Uterus (tissue), 4 donors: Measurements from ENCODE around the gene RGS7. TPM values are rescaled to one million over a fixed set of nuclear protein-coding genes. Genes with fewer than 3 reads are reported as not detected.
"Not testable (repeated sequence)": the region's sequence is repeated elsewhere in the genome, so short reads cannot be mapped to it uniquely, and the experiment has no call there.

ENCODE experiments used
- DNase-seq, 2 donors: peaks; one replicate each; pipeline ENCODE4 v3.0.0-alpha.2; 2019 to 2020
- H3K27ac ChIP-seq, 2 donors: fragments of 200-600 bp; sonication (generic); 1 replicate in 1 of 2; 2 replicates in 1 of 2; pipeline ENCODE4 v1.5.1; 2016 to 2018
- H3K27me3 ChIP-seq, 2 donors: fragments of 200-600 bp; sonication (generic); one replicate each; pipeline ENCODE4 v1.5.1; 2018 to 2019; ENCODE audit warnings: control low read depth in 1 of 2
- H3K36me3 ChIP-seq, 2 donors: fragments of 200-600 bp; sonication (generic); one replicate each; pipeline ENCODE4 v1.5.1; 2019; ENCODE audit warnings: control low read depth in 1 of 2
- H3K4me1 ChIP-seq, 2 donors: fragments of 200-600 bp; sonication (generic); one replicate each; pipeline ENCODE4 v1.5.1; 2018 to 2019; ENCODE audit warnings: control low read depth in 1 of 2
- H3K4me3 ChIP-seq, 2 donors: fragments of 200-600 bp; sonication (generic); 1 replicate in 1 of 2; 2 replicates in 1 of 2; pipeline ENCODE4 v1.5.1; 2018 to 2019; ENCODE audit warnings: mild to moderate bottlenecking in 1 of 2
- H3K9me3 ChIP-seq, 2 donors: fragments of 200-600 bp; sonication (generic); one replicate each; pipeline ENCODE4 v1.5.1; 2019; ENCODE audit warnings: control low read depth in 1 of 2
- CTCF ChIP-seq, 4 experiments: fragments of 200-600 bp in 2 of 4; fragments of 450-650 bp in 2 of 4; sonication (generic) in 2 of 4; IDR thresholded peaks; one replicate each; pipeline ENCODE4 v1.5.1; 2016 to 2019; ENCODE audit warnings: antibody characterized with exemption in 4 of 4, mild to moderate bottlenecking in 2 of 4, moderate library complexity in 1 of 4
- POLR2A ChIP-seq, 2 donors: fragments of 450-650 bp; IDR thresholded peaks; one replicate each; pipeline ENCODE4 v1.6.1; 2016; ENCODE audit warnings: antibody characterized with exemption in 2 of 2, mild to moderate bottlenecking in 1 of 2, moderate library complexity in 1 of 2
- intact Hi-C: fragments of 100-400 bp; cut with DNase I; formaldehyde crosslinking; loops from one replicate; pipeline ENCODE4 v1.15.1; 2023; ENCODE audit warnings: low total_unique reads
- total RNA-seq, 4 donors: library from RNA; depleted of rRNA in 3 of 4; stranded (reverse); fragments of >200 nt in 3 of 4; gene quantifications; one replicate each; pipeline versions ENCODE4 v1.1.0 to v1.2.4, GENCODE V29; 2014 to 2023
- donor health status: DM: yes; HTN: yes; CAD: no.

Gene RGS7
- total RNA-seq, 4 donors from 2014 or later, result 0.62 TPM; not detected in 3

DNA sequence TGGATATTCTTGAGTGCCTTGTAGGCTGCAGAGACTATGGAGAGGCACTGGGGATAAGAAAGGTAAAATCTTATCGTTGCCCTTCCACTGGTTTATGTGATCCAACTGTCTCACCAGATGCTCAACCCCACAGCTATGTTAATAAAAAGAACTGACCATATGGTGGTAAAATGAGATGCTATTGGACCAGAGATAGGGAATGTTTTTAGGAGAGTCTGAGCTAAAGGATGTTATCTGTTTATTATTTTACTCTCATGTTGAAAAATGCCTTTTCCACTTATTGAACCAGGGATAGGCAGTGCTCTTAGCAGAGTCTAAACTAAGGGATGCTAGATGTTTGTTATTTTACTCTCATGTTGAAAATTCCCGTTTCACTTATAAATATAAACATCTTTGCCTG lies 572.2 kb downstream of the RGS7 start:
- no peaks in the 10 kb centered on the region for H3K4me1 ChIP-seq
- DNase-seq, result no peak
- intact Hi-C loops, result no loop called here
- H3K4me3 ChIP-seq, result no peak overlapping the region
- TF ChIP-seq CTCF (IDR thresholded peaks at IDR 0.05) (no peak), POLR2A (IDR thresholded peaks at IDR 0.05) (no peak)
- no peaks in the 10 kb centered on the region for H3K36me3 ChIP-seq
- no peak overlapping the region for H3K27ac ChIP-seq
- no peaks in the 10 kb centered on the region for H3K27me3 ChIP-seq
- H3K9me3 ChIP-seq, result no peaks in the 10 kb centered on the region

GRCh38 chr1:240783728-240784137 lies 573.3 kb downstream of the RGS7 start:
- intact Hi-C loops, H3K27me3 ChIP-seq, H3K36me3 ChIP-seq, H3K4me3 ChIP-seq, H3K27ac ChIP-seq, H3K9me3 ChIP-seq, DNase-seq, H3K4me1 ChIP-seq: not testable (repeated sequence)

- DNase-seq, result no peak
Observed at GRCh38 chr1:240776237-240776636, 580.8 kb downstream of the RGS7 start.

GRCh38 chr1:240772131-240772530 lies 584.9 kb downstream of the RGS7 start:
- Histone ChIP-seq H3K27me3 (no peaks in the 10 kb centered on the region), H3K9me3 (no peaks in the 10 kb centered on the region), H3K4me3 (no peak overlapping the region), H3K36me3 (no peaks in the 10 kb centered on the region), H3K27ac (no peak overlapping the region), H3K4me1 (no peaks in the 10 kb centered on the region)
- TF ChIP-seq POLR2A (IDR thresholded peaks at IDR 0.05) (no peak), CTCF (IDR thresholded peaks at IDR 0.05) (no peak)
- no peak for DNase-seq
- intact Hi-C loops, result no loop called here

More at GRCh38 chr1:240776237-240776636, 580.8 kb downstream of the RGS7 start:
- H3K27me3 ChIP-seq, result no peaks in the 10 kb centered on the region
- H3K9me3 ChIP-seq, result no peaks in the 10 kb centered on the region
- no peak overlapping the region for H3K27ac ChIP-seq
- H3K36me3 ChIP-seq, result no peaks in the 10 kb centered on the region
- no peaks in the 10 kb centered on the region for H3K4me1 ChIP-seq
- H3K4me3 ChIP-seq, result no peak overlapping the region
- no peak for TF ChIP-seq POLR2A (IDR thresholded peaks at IDR 0.05)
- no peak for TF ChIP-seq CTCF (IDR thresholded peaks at IDR 0.05)
- intact Hi-C loops, result no loop called here

DNA sequence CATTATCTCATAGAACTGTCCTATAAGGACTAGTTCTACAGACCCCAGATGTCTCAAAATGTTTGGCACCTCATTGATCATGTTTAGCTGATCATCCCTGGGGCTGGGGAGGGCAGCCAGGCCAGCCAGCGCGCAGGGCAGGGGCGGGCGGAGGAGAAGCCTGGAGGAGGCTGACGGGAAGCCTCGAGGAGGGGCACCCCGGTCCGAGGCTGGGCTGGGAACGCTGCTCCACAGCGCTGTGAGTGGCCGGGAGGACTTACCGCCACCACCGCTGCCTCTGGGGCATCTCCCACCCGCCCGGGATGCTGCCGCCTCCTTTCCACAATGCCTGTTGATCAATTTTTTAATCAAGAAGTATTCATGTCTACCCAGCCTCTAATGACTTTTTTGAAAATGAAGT lies 585.6 kb downstream of the RGS7 start:
- intact Hi-C loops, result no loop called here
- H3K36me3 ChIP-seq, result no peaks in the 10 kb centered on the region
- no peaks in the 10 kb centered on the region for H3K9me3 ChIP-seq
- no peaks in the 10 kb centered on the region for H3K4me1 ChIP-seq
- TF ChIP-seq CTCF (IDR thresholded peaks at IDR 0.05), result no peak
- TF ChIP-seq POLR2A (IDR thresholded peaks at IDR 0.05), result no peak
- no peak overlapping the region for H3K27ac ChIP-seq
- no peak overlapping the region for H3K4me3 ChIP-seq
- DNase-seq, result no peak
- no peaks in the 10 kb centered on the region for H3K27me3 ChIP-seq

GRCh38 chr1:240768979-240769378 lies 588.0 kb downstream of the RGS7 start:
- H3K27ac ChIP-seq, result no peak overlapping the region
- H3K36me3 ChIP-seq, result no peaks in the 10 kb centered on the region
- H3K4me1 ChIP-seq, result no peaks in the 10 kb centered on the region
- H3K4me3 ChIP-seq, result no peak overlapping the region
- no peaks in the 10 kb centered on the region for H3K27me3 ChIP-seq
- intact Hi-C loops, result no loop called here
- H3K9me3 ChIP-seq, result no peaks in the 10 kb centered on the region
- no peak for DNase-seq
- no peak for TF ChIP-seq POLR2A (IDR thresholded peaks at IDR 0.05)
- no peak for TF ChIP-seq CTCF (IDR thresholded peaks at IDR 0.05)
